ACHN (cell line): Measurements from ENCODE around the gene ADAMTSL2.

Experiments
- DNase-seq: peaks from one replicate; pipeline ENCODE4 v3.0.0-alpha.2; 2015
- in situ Hi-C: cut with HindIII; loops from 2 replicates; pipeline ENCODE4 v1.10.0; 2017; ENCODE audit warnings: low sequenced_read_pairs, low pct_ligation_motif_present, low pct_unique_long_range_greater_than_20kb

Gene ADAMTSL2

DNA sequence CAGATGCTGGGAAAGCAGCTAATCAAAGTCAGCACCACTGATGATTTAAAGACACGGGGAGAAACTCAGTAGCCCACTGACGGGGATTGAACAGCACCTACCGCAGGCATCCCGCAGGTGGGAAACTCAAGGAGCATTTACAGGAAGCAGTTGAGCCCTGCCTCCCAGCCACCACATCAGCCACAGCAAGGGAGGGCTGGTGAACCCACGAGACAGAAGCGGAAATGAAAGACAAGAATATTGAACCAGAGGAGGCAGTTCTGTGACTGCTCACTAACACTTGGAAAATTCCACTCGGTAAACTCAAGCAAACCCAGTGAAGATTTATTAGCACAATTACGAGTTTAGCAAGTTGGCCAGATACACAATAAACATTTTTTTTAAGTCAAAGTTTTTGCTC lies 85.3 kb downstream of the ADAMTSL2 start:
- in situ Hi-C loops, result no loop called here

GRCh38 chr9:133621725-133622267 lies 87.3 kb downstream of the ADAMTSL2 start:
- no peak for DNase-seq
- in situ Hi-C loops, result no loop called here

More for the DNA sequence above, 85.3 kb downstream of the ADAMTSL2 start:
- DNase-seq, result no peak

DNA sequence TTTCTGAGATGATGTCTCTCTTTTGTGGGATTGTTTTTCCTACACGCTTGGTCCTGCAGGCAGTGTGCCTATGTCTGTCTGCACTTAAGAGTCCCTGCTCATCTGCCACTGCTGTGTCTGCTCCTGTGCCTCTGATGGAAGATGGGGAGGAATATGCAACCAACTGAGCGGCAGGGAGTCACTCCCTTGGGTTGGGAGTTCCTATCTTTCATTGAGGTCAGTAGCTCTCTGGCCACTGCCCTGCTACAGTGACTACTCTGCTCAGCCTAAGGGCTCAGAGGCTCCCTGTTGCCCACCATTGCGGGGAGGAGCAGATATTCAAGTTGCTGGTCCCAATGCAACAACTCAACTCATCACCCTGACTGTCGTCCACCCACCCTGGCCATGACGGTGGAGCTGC lies 88.1 kb downstream of the ADAMTSL2 start:
- in situ Hi-C loops, result no loop called here
- no peak for DNase-seq
